ENCODE measurements around the gene C1RL. TPM values are rescaled to one million over a fixed set of nuclear protein-coding genes. Genes with fewer than 3 reads are reported as not detected.
"Not testable (repeated sequence)": the region's sequence is repeated elsewhere in the genome, so short reads cannot be mapped to it uniquely, and the experiment has no call there.

C1RL gene
- total and polyA plus RNA-seq, 8 donors = 18.6 to 121 (median 42.8) TPM

DNA sequence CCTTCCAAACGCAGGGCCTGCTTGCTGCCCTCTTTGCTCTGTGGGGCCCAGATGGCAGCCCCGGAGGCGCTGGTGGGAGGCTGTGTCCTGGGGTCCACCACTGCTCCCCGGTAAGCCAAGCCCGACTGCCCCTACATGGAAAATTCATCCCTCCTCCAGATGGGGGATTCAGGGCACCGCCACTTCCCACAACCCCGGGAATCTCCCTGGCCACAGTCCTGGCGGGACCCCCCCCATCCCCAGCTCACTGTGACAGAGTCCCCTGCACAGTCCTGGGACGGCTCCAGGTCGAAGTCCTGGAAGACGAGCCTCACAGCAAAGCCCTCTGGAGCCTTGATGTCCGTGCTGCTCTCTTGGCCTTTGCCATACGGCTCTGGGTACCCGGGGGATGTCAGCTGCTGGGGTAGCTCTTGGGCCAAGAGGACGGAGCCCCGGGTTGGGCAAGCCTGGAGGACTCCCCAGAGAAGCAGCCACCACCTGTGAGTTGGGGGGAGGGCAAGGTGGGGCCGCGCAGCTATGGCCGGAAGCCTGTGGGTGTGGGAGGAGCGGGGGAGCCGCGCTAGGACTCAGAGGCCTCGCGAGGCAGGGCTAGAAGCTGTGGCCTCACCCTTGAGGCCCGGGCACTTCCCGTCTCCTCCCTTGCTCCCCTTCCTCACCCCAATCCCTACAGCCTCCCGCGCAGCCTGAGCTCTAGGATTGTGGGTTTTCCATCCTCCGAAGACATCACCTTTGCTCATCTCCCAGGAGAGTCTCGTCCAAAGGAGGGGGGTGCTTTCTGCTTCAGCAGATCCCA, 815 bp downstream of the C1RL start:
- H3K36me3 ChIP-seq = peaks cover 0 to 25% (median 16%) of the 10 kb centered on the region in 4 donors
- H3K4me1 ChIP-seq = peaks cover 19 to 70% (median 28%) of the 10 kb centered on the region in 4 donors
- DNase-seq = peak; percentile 79 to 93
- no peaks in the 10 kb centered on the region for H3K27me3 ChIP-seq
- no peaks in the 10 kb centered on the region for H3K9me3 ChIP-seq
- peak overlapping the region; percentile 50 to 64 (median 60) for H3K4me3 ChIP-seq
- WGBS, 5 donors = 2 to 5% (median 4%) methylated on average over 17 to 30 of the region's 30 CpGs
- peak overlapping the region; percentile 91 to 96 (median 95) for H3K27ac ChIP-seq
- TF ChIP-seq POLR2AphosphoS5 (IDR thresholded peaks at IDR 0.05) = peak; percentile 6 to 86 (median 75)
- TF ChIP-seq, protein P1, sequence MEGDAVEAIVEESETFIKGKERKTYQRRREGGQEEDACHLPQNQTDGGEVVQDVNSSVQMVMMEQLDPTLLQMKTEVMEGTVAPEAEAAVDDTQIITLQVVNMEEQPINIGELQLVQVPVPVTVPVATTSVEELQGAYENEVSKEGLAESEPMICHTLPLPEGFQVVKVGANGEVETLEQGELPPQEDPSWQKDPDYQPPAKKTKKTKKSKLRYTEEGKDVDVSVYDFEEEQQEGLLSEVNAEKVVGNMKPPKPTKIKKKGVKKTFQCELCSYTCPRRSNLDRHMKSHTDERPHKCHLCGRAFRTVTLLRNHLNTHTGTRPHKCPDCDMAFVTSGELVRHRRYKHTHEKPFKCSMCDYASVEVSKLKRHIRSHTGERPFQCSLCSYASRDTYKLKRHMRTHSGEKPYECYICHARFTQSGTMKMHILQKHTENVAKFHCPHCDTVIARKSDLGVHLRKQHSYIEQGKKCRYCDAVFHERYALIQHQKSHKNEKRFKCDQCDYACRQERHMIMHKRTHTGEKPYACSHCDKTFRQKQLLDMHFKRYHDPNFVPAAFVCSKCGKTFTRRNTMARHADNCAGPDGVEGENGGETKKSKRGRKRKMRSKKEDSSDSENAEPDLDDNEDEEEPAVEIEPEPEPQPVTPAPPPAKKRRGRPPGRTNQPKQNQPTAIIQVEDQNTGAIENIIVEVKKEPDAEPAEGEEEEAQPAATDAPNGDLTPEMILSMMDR (IDR thresholded peaks at IDR 0.05) = no peak
- intact Hi-C loops (cut with DNase I; ENCODE audit: low total_unique reads) = no loop called here

DNA sequence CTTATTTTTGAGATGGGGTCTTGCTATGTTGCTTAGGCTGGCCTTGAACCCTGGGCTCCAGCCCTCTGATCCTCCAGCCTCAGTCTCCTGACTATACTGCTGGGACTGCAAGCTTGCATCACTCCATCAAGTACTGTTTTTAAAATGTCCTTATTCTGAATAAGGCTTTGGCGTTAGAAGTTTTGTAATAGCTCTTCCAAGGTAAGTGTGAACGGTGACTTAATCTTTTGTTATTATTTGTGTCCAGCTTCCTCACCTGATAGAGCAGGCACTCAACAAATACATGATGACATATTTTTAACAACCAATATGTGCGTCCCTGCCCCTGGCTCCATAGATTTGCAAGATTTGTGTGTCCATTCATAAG, 1.4 kb downstream of the C1RL start:
- Histone ChIP-seq H3K4me1 (peaks cover 14 to 64% (median 25%) of the 10 kb centered on the region in 4 donors), H3K9me3 (no peaks in the 10 kb centered on the region), H3K27me3 (no peaks in the 10 kb centered on the region), H3K27ac (peak overlapping the region; percentile 91 to 96 (median 95)), H3K36me3 (peaks cover 0 to 29% (median 19%) of the 10 kb centered on the region in 4 donors), H3K4me3 (peak overlapping the region; percentile 50 to 64 (median 60))
- DNase-seq = no peak
- intact Hi-C loops (cut with DNase I; ENCODE audit: low total_unique reads) = no loop called here
- 17 to 29% (median 24%) methylated on average over 3 of the region's 3 CpGs for WGBS, 5 donors
- TF ChIP-seq EP300 (IDR thresholded peaks at IDR 0.05) (no peak), POLR2AphosphoS5 (IDR thresholded peaks at IDR 0.05) (no peak), POLR2A (IDR thresholded peaks at IDR 0.05) (no peak)
- TF ChIP-seq, protein P1 (IDR thresholded peaks at IDR 0.05) = no peak

DNA sequence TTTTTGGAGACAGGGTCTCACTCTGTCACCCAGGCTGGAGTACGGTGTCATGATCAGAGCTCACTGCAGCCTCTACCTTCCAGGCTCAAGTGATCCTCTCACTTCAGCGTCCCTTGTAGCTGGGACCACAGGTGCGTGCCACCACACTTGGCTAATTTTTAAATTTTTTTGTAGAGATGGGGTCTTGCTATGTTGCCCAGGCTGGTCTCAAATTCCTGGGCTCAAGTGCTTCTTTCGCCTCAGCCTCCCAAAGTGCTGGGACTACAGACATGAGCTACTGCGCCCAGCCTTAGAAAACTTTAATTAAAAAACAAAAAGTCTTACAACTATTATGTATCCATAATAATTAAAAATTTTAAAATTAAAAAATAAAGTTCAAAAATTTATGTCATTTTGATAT, 1.8 kb downstream of the C1RL start:
- Histone ChIP-seq H3K4me3 (peak overlapping the region in 2 of 4 donors; percentile 50 to 64), H3K27ac (peak overlapping the region in 4 of 5 donors; percentile 93 to 96 (median 96)), H3K36me3 (peaks cover 0 to 34% (median 21%) of the 10 kb centered on the region in 4 donors), H3K4me1 (peaks cover 14 to 60% (median 23%) of the 10 kb centered on the region in 4 donors)
- peak in 1 of 2 donors; percentile 1 for DNase-seq
- WGBS, 5 donors = 96 to 100% (median 98%) methylated on average over 5 of the region's 5 CpGs
- intact Hi-C loops (cut with DNase I; ENCODE audit: low total_unique reads); H3K9me3 ChIP-seq; H3K27me3 ChIP-seq: not testable (repeated sequence)

DNA sequence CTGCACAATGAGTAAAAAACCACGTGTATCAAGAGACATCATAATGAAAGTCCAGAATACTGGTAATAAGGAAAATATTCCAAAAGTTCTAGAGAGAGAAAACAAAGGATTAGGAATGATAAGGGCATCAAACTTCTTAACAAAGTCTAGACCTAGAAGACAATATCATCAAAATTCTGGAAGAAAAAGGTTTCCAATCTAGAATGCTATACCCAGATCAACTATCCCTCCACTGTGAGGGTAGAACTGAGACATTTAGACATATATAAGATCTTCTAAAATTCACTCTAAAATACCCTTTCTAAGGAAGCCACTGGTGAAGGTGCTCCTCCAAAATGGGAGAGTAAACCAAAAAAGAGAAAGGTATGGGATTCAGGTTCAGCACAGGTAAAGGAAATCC, 2.9 kb downstream of the C1RL start:
- no peaks in the 10 kb centered on the region for H3K27me3 ChIP-seq
- DNase-seq = no peak
- H3K4me3 ChIP-seq = no peak overlapping the region
- H3K36me3 ChIP-seq = peaks cover 6 to 44% (median 29%) of the 10 kb centered on the region in 4 donors
- TF ChIP-seq POLR2AphosphoS5 (IDR thresholded peaks at IDR 0.05) = no peak
- no peak for TF ChIP-seq EP300 (IDR thresholded peaks at IDR 0.05)
- TF ChIP-seq POLR2A (IDR thresholded peaks at IDR 0.05) = no peak
- TF ChIP-seq, protein P1 (IDR thresholded peaks at IDR 0.05) = no peak
- H3K9me3 ChIP-seq = no peaks in the 10 kb centered on the region
- H3K27ac ChIP-seq = no peak overlapping the region
- peaks cover 14 to 51% (median 23%) of the 10 kb centered on the region in 4 donors for H3K4me1 ChIP-seq
- intact Hi-C loops (cut with DNase I; ENCODE audit: low total_unique reads) = no loop called here
- 85 to 100% (median 95%) methylated on average over 1 of the region's 1 CpG for WGBS, 5 donors

Measured in stomach (tissue), 9 donors.